IMR-90 (cell line): ENCODE results near the gene ERMARD. TPM values are rescaled to one million over a fixed set of nuclear protein-coding genes. Genes with fewer than 3 reads are reported as not detected.

Experiments used
- ATAC-seq: fragments of 200-7000 bp; cut with Tn5 transposase; 2 replicates; pipeline ENCODE4 v1.9.1; 2020; ENCODE audit warnings: low read depth, mild to moderate bottlenecking, moderate library complexity
- BruUV-seq: library from RNA; stranded (reverse); fragments of 400-500 nt; replicated peaks from 2 replicates; lab custom pipeline; 2021; lab: Mats Ljungman, UMichigan
- CTCF ChIA-PET: fragments of 300-600 bp; formaldehyde crosslinking; extraction: SDS; loops from one replicate; lab custom pipeline; 2021; ENCODE audit warnings: antibody characterized with exemption; lab: Yijun Ruan, JAX
- POLR2A ChIA-PET: fragments of 300-600 bp; sonication (Branson Sonifier 250); formaldehyde crosslinking; loops from one replicate; lab custom pipeline; 2022; ENCODE audit warnings: antibody characterized with exemption; ENCODE audit not compliant: unreplicated experiment; lab: Charles Lee
- DNase-seq: peaks from one replicate; pipeline ENCODE4 v3.0.0; 2013
- H2AFZ ChIP-seq: replicated peaks from 2 replicates; pipeline ENCODE3; 2013; ENCODE audit warnings: low read length, mild to moderate bottlenecking; ENCODE audit not compliant: poor library complexity
- H2AK5ac ChIP-seq: 2 replicates; pipeline ENCODE4 v1.6.1; 2013; ENCODE audit warnings: low read depth, low read length, inconsistent platforms
- H2AK9ac ChIP-seq: replicated peaks from 2 replicates; pipeline ENCODE3; 2013; ENCODE audit warnings: mild to moderate bottlenecking, low read depth, low read length, moderate library complexity; ENCODE audit not compliant: poor library complexity
- H2BK120ac ChIP-seq: 2 replicates; pipeline ENCODE4 v1.6.1; 2013; ENCODE audit warnings: low read depth, low read length, inconsistent platforms
- H2BK15ac ChIP-seq: 3 replicates; pipeline ENCODE4 v1.6.1; 2013; ENCODE audit warnings: low read depth, low read length, inconsistent platforms
- H2BK20ac ChIP-seq: 2 replicates; pipeline ENCODE4 v1.6.1; 2013; ENCODE audit warnings: low read depth, mild to moderate bottlenecking, inconsistent platforms, low read length, moderate library complexity
- H2BK5ac ChIP-seq: 2 replicates; pipeline ENCODE4 v1.6.1; 2013; ENCODE audit warnings: mild to moderate bottlenecking, low read depth, low read length, inconsistent platforms; ENCODE audit not compliant: poor library complexity, severe bottlenecking
- H3K14ac ChIP-seq: replicated peaks from 2 replicates; pipeline ENCODE4 v1.6.1; 2013; ENCODE audit warnings: low read depth, low read length, inconsistent platforms
- H3K18ac ChIP-seq: 2 replicates; pipeline ENCODE4 v1.6.1; 2013; ENCODE audit warnings: low read depth, low read length, control low read depth
- H3K23ac ChIP-seq: 2 replicates; pipeline ENCODE4 v1.6.1; 2013; ENCODE audit warnings: low read depth, low read length, inconsistent platforms
- H3K27ac ChIP-seq: 2 replicates; pipeline ENCODE4 v1.5.1; 2013; ENCODE audit warnings: mild to moderate bottlenecking, control low read depth, low read length; ENCODE audit not compliant: insufficient read depth
- H3K27me3 ChIP-seq: 2 replicates; pipeline ENCODE4 v1.6.1; 2013; ENCODE audit warnings: low read length; ENCODE audit not compliant: control insufficient read depth, insufficient read depth
- H3K36me3 ChIP-seq: 2 replicates; pipeline ENCODE4 v1.6.1; 2013; ENCODE audit warnings: low read length, mixed read lengths; ENCODE audit not compliant: control insufficient read depth, insufficient read depth
- H3K4ac ChIP-seq: 2 replicates; pipeline ENCODE4 v1.6.1; 2013; ENCODE audit warnings: low read depth, low read length, inconsistent platforms
- H3K4me1 ChIP-seq: 2 replicates; pipeline ENCODE4 v1.6.1; 2013; ENCODE audit warnings: low read length, mixed read lengths; ENCODE audit not compliant: control insufficient read depth, insufficient read depth
- H3K4me2 ChIP-seq: 2 replicates; pipeline ENCODE4 v1.6.1; 2013; ENCODE audit warnings: low read depth, mild to moderate bottlenecking, control low read depth, low read length, moderate library complexity
- H3K4me3 ChIP-seq: 2 replicates; pipeline ENCODE4 v1.5.1; 2013; ENCODE audit warnings: low read depth, mild to moderate bottlenecking, control low read depth, low read length, moderate library complexity; ENCODE audit not compliant: insufficient read depth
- H3K56ac ChIP-seq: 2 replicates; pipeline ENCODE4 v1.6.1; 2013; ENCODE audit warnings: low read length, inconsistent platforms; ENCODE audit not compliant: insufficient read depth; ENCODE audit errors: extremely low read depth
- H3K79me1 ChIP-seq, 2 experiments: 2 replicates each; pipeline ENCODE4 v1.6.1; 2013; ENCODE audit warnings: low read length in 2 of 2, inconsistent platforms in 1 of 2, low read depth in 1 of 2
- H3K9ac ChIP-seq: 2 replicates; pipeline ENCODE4 v1.6.1; 2013; ENCODE audit warnings: low read depth, low read length, control low read depth
- H3K9me1 ChIP-seq: 2 replicates; pipeline ENCODE4 v1.6.1; 2013; ENCODE audit warnings: low read length, inconsistent platforms; ENCODE audit not compliant: insufficient read depth
- H3K9me3 ChIP-seq: 2 replicates; pipeline ENCODE4 v1.6.1; 2013; ENCODE audit warnings: low read length; ENCODE audit not compliant: control insufficient read depth, insufficient read depth
- H4K20me1 ChIP-seq: 2 replicates; pipeline ENCODE4 v1.6.1; 2013; ENCODE audit warnings: low read length, inconsistent platforms; ENCODE audit not compliant: insufficient read depth
- H4K5ac ChIP-seq: 2 replicates; pipeline ENCODE4 v1.6.1; 2013; ENCODE audit warnings: mild to moderate bottlenecking, low read depth, low read length, control low read depth
- H4K8ac ChIP-seq, 2 experiments: 2 replicates each; pipeline ENCODE4 v1.6.1; 2013; ENCODE audit warnings: low read depth in 2 of 2, low read length in 2 of 2, control low read depth in 1 of 2, inconsistent platforms in 1 of 2
- H4K91ac ChIP-seq: 2 replicates; pipeline ENCODE4 v1.6.1; 2013; ENCODE audit warnings: low read depth, low read length, inconsistent platforms; ENCODE audit not compliant: insufficient read depth
- BHLHE40 ChIP-seq: fragments of 150-350 bp; IDR thresholded peaks from 2 replicates; pipeline ENCODE4 v1.6.1; 2016; ENCODE audit warnings: mild to moderate bottlenecking, low read depth, low read length
- CHD1 ChIP-seq: IDR thresholded peaks from 2 replicates; pipeline ENCODE4 v1.6.1; 2012; ENCODE audit warnings: low read depth, low read length, improper control_type of control experiment
- MAFK ChIP-seq: IDR thresholded peaks from 2 replicates; pipeline ENCODE4 v1.6.1; 2012; ENCODE audit warnings: low read depth, low read length, improper control_type of control experiment
- MAZ ChIP-seq: IDR thresholded peaks from 2 replicates; pipeline ENCODE4 v1.6.1; 2012; ENCODE audit warnings: low read depth, mild to moderate bottlenecking, low read length, improper control_type of control experiment, moderate library complexity, borderline replicate concordance
- NFE2L2 ChIP-seq: fragments of 150-350 bp; IDR thresholded peaks from 2 replicates; pipeline ENCODE4 v1.6.1; 2016; ENCODE audit warnings: low read depth, mild to moderate bottlenecking, low read length
- RAD21 ChIP-seq: IDR thresholded peaks from 2 replicates; pipeline ENCODE4 v1.6.1; 2012; ENCODE audit warnings: low read length, improper control_type of control experiment
- SMC3 ChIP-seq: fragments of 150-350 bp; IDR thresholded peaks from 2 replicates; pipeline ENCODE4 v1.6.1; 2016; ENCODE audit warnings: low read depth, mild to moderate bottlenecking, antibody characterized with exemption, low read length, moderate library complexity
- WGBS, 2 experiments: methylation state at CpG; one replicate each; pipeline versions ENCODE4 v1.1.5 to v1.1.7; 2013; ENCODE audit warnings: missing lambda C conversion rate in 2 of 2; ENCODE audit not compliant: insufficient read length in 1 of 2; ENCODE audit errors: extremely low coverage in 2 of 2; 5-methylcytosine and 5-hydroxymethylcytosine counted together
- dilution Hi-C: fragments of 300-500 bp; cut with HindIII; formaldehyde crosslinking; loops from one replicate; pipeline ENCODE4 v1.14.3; 2018; ENCODE audit warnings: low sequenced_read_pairs; ENCODE audit not compliant: unreplicated experiment
- in situ Hi-C: fragments of 300-500 bp; cut with MboI; formaldehyde crosslinking; loops from 3 replicates; pipeline ENCODE4 v1.14.3; 2019; ENCODE audit warnings: low sequenced_read_pairs, inconsistent platforms, mixed read lengths
- intact Hi-C: fragments of 100-400 bp; cut with micrococcal nuclease; formaldehyde crosslinking; loops from 2 replicates; pipeline ENCODE4 v1.10.0; 2022
- polyA plus RNA-seq, 3 experiments: library from polyadenylated mRNA; depleted of rRNA; stranded (reverse); fragments of >200 nt; gene quantifications; 2 replicates each; pipeline ENCODE4 v1.2.3, GENCODE V29; 2012; ENCODE audit warnings: low replicate concordance in 1 of 3
- total RNA-seq: library from RNA; depleted of rRNA; stranded (reverse); fragments of >200 nt; gene quantifications from 2 replicates; pipeline ENCODE4 v1.2.3, GENCODE V29; 2012
- TF ChIP-seq, protein P1 (sequence below): conservative IDR thresholded peaks from 2 replicates; pipeline ENCODE4 v1.5.1; 2012; ENCODE audit warnings: mild to moderate bottlenecking, low read depth, low read length, improper control_type of control experiment
- TF ChIP-seq, protein P2 (sequence below): fragments of 150-350 bp; IDR thresholded peaks from 2 replicates; pipeline ENCODE4 v1.6.1; 2016; ENCODE audit warnings: low read depth, mild to moderate bottlenecking, low read length, moderate library complexity, borderline replicate concordance
- TF ChIP-seq, protein P3 (sequence below): fragments of 150-350 bp; IDR thresholded peaks from 2 replicates; pipeline ENCODE4 v1.6.1; 2017; ENCODE audit warnings: mild to moderate bottlenecking, antibody characterized with exemption, low read length, low read depth

ERMARD gene
- total and polyA plus RNA-seq, 2 of the 4 experiments (the other 2 are of a cell fraction), result 15.1 to 25.4 TPM

DNA sequence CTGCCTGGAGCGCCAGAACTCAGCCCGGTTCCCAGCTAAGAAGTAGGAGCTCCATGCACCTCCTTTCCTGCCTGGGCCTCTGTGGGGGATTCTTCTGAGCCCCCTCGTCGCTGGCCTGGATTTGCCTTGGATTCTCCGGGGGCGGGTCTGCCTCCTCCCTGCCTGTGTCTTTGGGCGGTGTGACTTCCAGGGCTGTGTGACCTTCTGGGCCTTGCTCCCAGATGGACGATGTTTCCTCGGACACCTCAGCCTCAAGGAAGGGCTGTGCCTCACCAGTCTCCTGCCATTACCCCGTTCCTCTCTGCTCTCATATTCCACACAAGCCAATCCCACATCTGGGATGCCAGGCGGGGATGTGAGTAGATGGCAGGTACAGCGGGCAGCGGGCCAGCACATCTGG is 76.8 kb downstream of the ERMARD start:
- BruUV-seq, result no TSS peak
- no peak overlapping the region for H2AK9ac ChIP-seq
- H3K27ac ChIP-seq, result no peak overlapping the region
- H4K91ac ChIP-seq, result no peak overlapping the region
- dilution Hi-C loops (no loop called here), in situ Hi-C loops (no loop called here), intact Hi-C loops (no loop called here)
- H2BK20ac ChIP-seq, result no peak overlapping the region
- peak overlapping the region; percentile 17 for H2AFZ ChIP-seq
- no peaks in the 10 kb centered on the region for H3K9me1 ChIP-seq
- peaks cover 4% of the 10 kb centered on the region for H3K27me3 ChIP-seq
- H3K4ac ChIP-seq, result no peak overlapping the region
- DNase-seq (no peak), ATAC-seq (no peak)
- H3K4me2 ChIP-seq, result no peak overlapping the region
- ChIA-PET POLR2A (no interaction called here), CTCF (interaction anchor here (0.6 kb wide), 1 partner anchor 682 kb away, joined by 3 read pairs; no protein-coding TSS in a partner anchor)
- H4K8ac ChIP-seq, result no peak overlapping the region
- H4K20me1 ChIP-seq, result no peaks in the 10 kb centered on the region
- H3K9ac ChIP-seq, result no peak overlapping the region
- H2BK120ac ChIP-seq, result no peak overlapping the region
- no peak overlapping the region for H3K56ac ChIP-seq
- no peak for TF ChIP-seq RAD21
- TF ChIP-seq, protein P1, sequence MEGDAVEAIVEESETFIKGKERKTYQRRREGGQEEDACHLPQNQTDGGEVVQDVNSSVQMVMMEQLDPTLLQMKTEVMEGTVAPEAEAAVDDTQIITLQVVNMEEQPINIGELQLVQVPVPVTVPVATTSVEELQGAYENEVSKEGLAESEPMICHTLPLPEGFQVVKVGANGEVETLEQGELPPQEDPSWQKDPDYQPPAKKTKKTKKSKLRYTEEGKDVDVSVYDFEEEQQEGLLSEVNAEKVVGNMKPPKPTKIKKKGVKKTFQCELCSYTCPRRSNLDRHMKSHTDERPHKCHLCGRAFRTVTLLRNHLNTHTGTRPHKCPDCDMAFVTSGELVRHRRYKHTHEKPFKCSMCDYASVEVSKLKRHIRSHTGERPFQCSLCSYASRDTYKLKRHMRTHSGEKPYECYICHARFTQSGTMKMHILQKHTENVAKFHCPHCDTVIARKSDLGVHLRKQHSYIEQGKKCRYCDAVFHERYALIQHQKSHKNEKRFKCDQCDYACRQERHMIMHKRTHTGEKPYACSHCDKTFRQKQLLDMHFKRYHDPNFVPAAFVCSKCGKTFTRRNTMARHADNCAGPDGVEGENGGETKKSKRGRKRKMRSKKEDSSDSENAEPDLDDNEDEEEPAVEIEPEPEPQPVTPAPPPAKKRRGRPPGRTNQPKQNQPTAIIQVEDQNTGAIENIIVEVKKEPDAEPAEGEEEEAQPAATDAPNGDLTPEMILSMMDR, result no peak
- no peak for TF ChIP-seq MAZ
- no peak for TF ChIP-seq BHLHE40
- TF ChIP-seq, protein P2, sequence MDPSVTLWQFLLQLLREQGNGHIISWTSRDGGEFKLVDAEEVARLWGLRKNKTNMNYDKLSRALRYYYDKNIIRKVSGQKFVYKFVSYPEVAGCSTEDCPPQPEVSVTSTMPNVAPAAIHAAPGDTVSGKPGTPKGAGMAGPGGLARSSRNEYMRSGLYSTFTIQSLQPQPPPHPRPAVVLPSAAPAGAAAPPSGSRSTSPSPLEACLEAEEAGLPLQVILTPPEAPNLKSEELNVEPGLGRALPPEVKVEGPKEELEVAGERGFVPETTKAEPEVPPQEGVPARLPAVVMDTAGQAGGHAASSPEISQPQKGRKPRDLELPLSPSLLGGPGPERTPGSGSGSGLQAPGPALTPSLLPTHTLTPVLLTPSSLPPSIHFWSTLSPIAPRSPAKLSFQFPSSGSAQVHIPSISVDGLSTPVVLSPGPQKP, result no peak
- TF ChIP-seq, protein P3, sequence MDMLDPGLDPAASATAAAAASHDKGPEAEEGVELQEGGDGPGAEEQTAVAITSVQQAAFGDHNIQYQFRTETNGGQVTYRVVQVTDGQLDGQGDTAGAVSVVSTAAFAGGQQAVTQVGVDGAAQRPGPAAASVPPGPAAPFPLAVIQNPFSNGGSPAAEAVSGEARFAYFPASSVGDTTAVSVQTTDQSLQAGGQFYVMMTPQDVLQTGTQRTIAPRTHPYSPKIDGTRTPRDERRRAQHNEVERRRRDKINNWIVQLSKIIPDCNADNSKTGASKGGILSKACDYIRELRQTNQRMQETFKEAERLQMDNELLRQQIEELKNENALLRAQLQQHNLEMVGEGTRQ, result no peak
- no peak for TF ChIP-seq MAFK
- no peak for TF ChIP-seq SMC3
- TF ChIP-seq NFE2L2, result no peak
- no peak for TF ChIP-seq CHD1
- H2BK5ac ChIP-seq, result no peak overlapping the region
- H3K79me1 ChIP-seq, result no peaks in the 10 kb centered on the region
- H4K5ac ChIP-seq, result no peak overlapping the region
- no peak overlapping the region for H3K18ac ChIP-seq
- no peak overlapping the region for H2AK5ac ChIP-seq
- H3K9me3 ChIP-seq, result no peaks in the 10 kb centered on the region; the same call in 1 of the 2 replicates
- H3K4me1 ChIP-seq, result no peaks in the 10 kb centered on the region
- H3K36me3 ChIP-seq, result no peaks in the 10 kb centered on the region
- H2BK15ac ChIP-seq, result no peak overlapping the region
- H3K23ac ChIP-seq, result no peak overlapping the region
- WGBS, 2 experiments, result 51% methylated on average over 7 of the region's 13 CpGs; no CpG with 5 or more reads in 1 of the 2 experiments
- no peak overlapping the region for H3K14ac ChIP-seq
- H3K4me3 ChIP-seq, result no peak overlapping the region
